NOMO-1 (cell line): Measurements from ENCODE around the gene OR14K1.
"Not testable (repeated sequence)": the region's sequence is repeated elsewhere in the genome, so short reads cannot be mapped to it uniquely, and the experiment has no call there.

Source experiments
- DNase-seq, 2 experiments: peaks; one replicate each; lab custom pipeline; 2025; ENCODE audit not compliant: unreplicated experiment in 2 of 2; lab: John Stamatoyannopoulos, UW

The OR14K1 gene, protein sequence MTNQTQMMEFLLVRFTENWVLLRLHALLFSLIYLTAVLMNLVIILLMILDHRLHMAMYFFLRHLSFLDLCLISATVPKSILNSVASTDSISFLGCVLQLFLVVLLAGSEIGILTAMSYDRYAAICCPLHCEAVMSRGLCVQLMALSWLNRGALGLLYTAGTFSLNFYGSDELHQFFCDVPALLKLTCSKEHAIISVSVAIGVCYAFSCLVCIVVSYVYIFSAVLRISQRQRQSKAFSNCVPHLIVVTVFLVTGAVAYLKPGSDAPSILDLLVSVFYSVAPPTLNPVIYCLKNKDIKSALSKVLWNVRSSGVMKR

DNA sequence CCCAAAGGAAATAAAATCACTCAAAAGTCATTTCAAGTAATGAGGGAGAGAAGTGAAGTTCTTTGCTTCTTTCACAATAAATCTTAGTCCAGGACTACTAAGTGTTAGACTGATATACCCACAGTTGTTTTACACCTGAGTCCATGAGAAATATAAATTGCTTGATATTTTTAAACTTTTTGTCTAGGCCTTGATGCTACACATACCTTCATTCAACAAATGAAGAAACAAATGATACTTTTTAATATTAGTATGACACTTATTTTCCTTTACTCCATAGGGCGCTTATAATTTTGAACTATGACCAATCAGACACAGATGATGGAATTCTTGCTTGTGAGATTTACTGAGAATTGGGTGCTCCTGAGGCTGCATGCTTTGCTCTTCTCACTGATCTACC is at the start of gene OR14K1:
OR14K1 (plus strand) TSS at position 301 of the 400 bp plus-strand sequence; CDS start at position 301, 0 bp downstream.
- DNase-seq: no peak

DNA sequence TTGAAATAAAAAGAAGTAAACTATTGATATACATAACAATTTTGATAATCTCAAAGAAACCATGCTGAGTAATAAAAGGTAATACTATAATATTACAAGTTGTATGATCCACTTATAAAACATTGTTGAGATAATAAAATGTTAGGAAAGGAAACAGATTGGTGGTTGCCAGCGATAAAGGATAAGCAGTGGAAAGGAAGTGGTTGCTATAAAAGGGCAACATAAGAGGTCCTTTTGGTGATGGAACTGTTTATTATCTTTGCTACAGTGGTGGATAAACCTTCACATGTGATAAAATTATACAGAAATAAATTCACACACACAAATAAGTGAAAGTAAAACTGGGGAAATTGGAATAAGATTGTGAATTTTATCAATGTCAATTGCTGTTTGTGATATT is 37.1 kb upstream of the OR14K1 start:
- DNase-seq: no peak

DNA sequence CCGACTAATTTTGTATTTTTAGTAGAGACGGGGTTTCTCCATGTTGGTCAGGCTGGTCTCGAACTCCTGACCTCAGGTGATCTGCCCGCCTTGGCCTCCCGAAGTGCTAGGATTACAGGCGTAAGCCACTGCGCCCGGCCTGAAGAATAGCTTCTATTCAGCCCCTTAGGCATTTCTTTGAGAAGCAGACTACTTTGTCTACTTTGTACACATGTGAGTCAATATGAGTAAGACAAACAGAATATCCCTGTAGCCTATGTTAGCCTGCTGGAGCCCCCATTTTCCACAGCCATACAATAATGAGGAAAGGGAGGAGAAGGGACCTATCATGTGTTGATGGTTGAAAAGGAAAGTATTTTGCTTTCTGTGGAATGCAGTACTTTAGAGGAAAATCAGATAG is 27.7 kb upstream of the OR14K1 start:
- DNase-seq: not testable (repeated sequence)

DNA sequence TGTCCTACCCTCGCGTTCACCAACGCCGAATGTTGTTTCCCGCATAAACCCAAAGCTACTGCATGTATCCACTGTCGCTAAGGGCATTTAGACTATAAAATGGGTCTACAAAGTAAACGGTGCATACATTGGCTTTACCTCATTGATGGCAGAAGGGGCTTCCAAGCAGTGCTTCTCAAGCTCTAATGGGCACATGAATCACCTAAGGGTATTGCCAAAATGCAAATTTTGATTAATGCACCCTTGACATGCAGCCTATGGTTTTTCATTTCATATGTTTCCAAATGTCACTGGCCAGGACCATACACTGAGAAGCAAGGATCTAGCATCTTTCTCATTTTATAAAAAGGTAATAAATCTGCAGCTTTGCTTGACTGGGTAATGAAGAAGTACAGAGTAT is 24.7 kb upstream of the OR14K1 start:
- DNase-seq: no peak

DNA sequence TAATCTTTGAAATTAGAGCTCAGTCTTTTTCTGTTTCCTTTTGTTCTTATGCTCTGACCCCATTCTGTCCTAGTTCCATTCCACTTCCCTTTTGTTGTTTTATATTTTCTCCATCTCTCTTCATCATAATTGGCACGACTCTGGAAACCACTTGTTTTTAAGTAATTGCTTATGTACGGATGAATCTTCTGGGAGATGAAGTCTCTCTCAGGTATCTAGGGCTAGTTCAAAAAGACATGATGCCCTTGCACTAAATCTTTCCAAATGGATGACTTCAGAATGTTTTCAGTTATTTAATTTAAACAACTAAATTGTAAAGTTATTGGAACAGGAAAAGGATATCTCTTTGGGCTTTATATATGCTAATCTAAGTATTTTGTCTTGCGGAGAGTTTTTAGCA is 21.9 kb upstream of the OR14K1 start, which contains the start of gene OR6F1:
OR6F1 (minus strand) TSS at position 101 of the 400 bp plus-strand sequence. CDS start 3,891 bp downstream, outside the sequence.
- DNase-seq: no peak

DNA sequence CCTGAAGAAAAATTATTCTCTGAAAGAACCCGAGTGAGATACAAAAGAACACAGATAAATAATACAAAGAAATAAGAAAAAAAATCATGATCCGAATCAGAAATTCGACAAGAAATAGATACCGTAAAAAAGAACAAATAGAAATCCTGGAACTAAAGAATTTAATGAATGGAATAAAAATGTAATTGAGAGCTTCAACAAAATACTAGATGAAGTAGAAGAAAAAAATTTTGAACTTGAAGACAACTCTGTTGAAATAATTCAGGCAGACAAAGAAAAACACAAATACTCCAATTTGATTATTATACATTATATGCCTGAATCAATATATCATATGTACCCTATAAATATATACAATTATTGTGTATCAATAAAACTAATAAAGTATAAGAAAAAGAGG is 17.2 kb upstream of the OR14K1 start:
- DNase-seq: no peak

DNA sequence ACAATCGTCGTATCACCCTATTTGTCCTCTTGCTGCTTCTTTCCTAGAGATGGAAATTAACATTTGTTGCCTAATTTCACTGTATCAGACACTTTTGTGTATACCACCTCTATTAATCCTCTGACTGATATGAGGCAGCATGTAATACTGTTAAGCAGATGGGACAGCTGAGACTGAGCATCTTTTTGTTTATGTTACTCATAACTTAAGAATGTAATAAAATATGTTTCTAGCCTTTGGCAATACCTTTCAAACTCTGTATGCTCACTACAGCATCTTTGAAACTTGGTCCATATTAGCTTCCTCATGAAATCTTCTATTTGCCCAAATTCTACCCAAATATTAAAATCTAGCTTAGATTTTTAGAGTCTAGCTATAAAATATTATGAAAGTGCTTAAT is 2.3 kb downstream of the OR14K1 start:
- no peak for DNase-seq

DNA sequence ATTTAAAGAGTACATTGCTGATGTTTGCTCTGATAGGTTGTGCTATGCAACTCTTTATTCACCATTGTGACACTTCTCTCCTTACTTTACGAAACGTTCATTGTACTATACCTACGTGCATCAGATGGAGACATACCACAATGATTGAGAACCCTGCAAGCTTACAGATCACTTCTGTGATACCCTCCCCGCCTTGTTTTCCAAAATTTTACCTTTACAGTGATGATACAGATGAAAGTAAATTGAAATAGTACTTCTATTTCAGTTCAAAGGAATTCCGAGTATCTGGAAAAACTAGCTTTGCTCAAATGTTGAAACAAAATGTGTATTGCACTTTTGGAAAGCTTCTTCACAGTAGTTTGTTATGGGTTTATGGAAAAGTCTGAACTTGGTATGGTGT is 3.3 kb downstream of the OR14K1 start:
- DNase-seq: no peak

DNA sequence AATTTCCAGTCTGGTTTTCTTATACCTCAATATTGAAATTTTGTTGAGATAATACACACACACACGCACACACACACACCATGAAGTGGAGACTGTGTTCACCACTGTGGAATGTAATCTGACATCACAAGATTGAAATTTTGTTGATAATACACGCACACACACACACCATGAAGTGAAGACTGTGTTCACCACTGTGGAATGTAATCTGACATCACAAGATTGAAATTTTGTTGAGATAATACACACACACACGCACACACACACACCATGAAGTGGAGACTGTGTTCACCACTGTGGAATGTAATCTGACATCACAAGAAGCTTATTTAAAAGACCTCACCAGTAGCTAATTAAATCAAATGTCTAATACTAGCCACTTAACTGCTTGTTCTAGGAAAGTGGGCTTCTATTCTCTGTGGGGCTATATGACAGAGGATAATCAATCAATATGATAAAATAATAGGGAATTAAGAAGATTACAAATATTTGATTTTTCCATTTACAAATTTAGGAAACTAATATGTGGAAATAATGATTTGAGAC is 3.9 kb downstream of the OR14K1 start:
- not testable (repeated sequence) for DNase-seq

DNA sequence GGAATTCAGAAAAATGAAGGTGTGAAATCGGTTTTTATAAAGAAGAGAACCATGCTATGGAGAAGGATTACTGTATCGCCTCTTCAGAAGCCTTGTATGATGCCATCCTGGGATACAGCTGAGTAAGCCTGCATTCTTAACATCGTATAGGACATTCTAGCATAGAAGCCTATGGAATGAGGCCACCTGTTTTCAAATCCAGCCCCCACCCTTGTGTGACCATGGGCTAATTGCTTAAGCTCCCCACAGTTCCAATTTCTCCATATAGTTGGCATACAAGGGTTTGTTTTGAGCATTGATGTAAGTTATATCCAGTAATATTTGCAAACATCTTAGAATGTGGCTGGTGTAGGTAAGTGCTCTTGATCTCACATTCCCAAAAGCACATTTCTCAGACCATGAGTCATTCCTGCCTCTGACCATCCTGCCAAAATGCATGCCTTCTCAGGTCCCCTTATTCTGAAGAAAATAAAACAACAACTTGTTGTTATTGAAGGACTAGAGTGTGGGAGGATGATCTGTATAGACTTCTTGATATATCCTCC is 8.0 kb downstream of the OR14K1 start:
- DNase-seq: no peak

DNA sequence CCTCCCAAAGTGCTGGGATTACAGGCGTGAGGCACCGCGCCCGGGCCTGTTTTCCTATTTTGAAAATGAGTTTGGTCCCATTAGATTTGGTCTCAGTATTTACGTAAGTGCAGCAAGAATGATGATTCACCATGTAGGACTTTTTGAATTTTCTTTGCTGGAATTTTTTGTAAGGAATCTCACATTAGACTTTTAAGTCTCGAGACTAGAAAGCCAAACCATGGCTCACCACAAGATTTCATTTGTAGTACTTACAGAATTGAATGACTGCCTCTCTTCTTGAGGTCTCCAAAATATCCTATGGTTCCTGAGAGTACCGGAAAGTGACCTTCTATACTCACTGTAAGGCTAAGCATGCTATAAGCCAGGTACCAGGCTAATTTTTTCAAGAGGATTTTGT is 9.2 kb downstream of the OR14K1 start:
- no peak for DNase-seq

DNA sequence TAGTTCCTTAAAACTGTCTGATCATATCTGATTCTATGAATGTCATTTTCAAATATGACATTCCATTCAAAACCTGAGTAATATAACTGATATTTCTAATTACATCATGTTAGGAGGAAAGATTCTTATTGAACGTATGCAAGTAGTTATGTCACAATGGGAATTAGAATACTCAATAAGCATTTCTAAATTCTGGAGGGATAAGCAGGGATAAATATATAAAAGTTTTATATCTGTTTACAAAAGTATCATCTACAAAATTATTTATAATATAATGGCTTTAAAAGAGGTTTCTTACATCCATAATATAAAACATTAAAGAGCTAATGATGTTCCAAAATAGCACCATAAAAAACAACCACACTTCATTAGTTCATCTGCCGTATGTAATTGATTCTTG is 9.6 kb downstream of the OR14K1 start, which contains the start of gene OR14A2:
OR14A2 (minus strand) TSS at position 101 of the 400 bp plus-strand sequence.
- DNase-seq: no peak

DNA sequence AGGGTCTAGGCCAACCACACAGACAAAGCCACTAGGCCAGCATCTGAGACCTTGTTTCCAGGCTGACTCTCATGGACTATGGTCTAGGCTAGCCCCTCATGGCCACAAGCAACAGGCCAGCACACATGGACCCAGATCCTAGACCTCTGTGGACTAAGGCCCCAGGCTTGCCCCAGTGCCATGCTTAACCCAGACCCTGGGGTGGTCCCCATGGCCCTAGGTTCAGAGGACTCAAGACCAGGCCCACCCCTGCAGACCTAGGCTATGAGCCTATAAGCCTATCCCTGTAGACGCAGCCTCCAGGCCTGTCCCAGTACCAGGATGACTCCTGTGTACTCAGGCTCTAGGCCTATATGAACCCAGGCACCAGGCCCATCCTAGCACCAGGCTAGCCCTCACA is 11.5 kb downstream of the OR14K1 start:
- DNase-seq: no peak

DNA sequence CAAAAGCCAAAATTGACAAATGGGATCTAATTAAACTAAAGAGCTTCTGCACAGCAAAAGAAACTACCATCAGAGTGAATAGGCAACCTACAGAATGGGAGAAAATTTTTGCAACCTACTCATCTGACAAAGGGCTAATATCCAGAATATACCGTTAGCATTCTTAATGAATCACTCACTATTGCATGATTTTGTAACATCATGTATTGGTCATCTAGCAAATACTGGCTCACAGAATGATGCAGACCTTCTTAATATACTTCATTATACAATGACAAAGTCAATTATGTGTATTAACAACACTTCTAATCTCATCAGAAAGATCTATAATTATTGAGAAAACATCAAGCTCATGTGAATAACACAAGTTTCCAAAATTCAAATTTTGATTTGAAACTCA is 15.9 kb downstream of the OR14K1 start:
- DNase-seq: not testable (repeated sequence)

DNA sequence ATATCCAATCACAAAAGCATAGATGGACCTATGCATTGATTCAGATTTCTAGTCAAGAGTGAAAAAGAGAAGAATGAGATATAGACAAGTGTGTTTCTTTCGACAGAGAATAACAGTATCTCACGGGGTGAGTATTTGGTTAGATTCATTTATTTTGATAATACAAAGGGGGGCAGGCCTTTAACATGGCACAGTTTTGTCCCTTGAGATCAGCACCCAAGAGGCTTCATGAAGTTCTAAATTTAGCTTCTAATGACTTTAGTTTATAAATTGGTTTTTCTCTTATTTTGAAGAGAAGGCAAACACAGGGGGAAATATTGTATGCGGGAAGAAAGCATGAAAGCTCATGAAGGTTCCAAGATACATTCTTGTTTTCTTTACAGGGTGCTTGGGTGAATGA is 22.0 kb downstream of the OR14K1 start, which contains the start of gene OR1C1:
OR1C1 (minus strand) TSS at position 101 of the 400 bp plus-strand sequence. CDS start 2,150 bp downstream, outside the sequence.
- no peak for DNase-seq

DNA sequence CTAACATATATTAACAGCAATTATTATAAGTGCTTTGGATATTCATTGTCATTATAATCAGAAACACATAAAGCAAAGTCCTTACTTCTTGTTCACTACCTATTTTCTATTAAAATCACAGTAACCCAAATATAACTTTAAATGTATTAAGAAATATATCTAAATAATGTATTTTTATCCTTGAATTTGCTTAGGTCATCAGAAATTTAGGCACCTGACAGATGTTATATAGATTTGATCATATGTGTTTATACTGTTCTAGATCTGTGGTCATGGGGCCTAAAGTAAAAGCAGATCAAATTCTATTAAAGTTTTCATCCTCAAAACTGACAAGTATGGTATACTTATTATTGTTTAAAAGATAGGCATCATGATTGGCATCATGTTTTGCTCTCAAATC is 31.2 kb downstream of the OR14K1 start:
- DNase-seq: no peak
